Neural cell (in vitro differentiated cells): ENCODE measurements around the gene FBXO36. TPM values are rescaled to one million over a fixed set of nuclear protein-coding genes. Genes with fewer than 3 reads are reported as not detected.

Source experiments
- H2AFZ ChIP-seq: fragments of 200-600, 300-800 bp; sonication (generic), shearing (Covaris generic); 2 replicates; pipeline ENCODE4 v1.6.0; 2014; ENCODE audit warnings: low read depth, mild to moderate bottlenecking, antibody characterized with exemption, low read length, moderate library complexity
- H3F3A ChIP-seq: fragments of 200-600 bp; shearing (Covaris generic); 2 replicates; pipeline ENCODE4 v1.6.1; 2016; ENCODE audit warnings: mild to moderate bottlenecking, moderate library complexity, mixed read lengths, antibody characterized with exemption, low read length; ENCODE audit not compliant: insufficient read depth, poor library complexity, severe bottlenecking
- H3K27ac ChIP-seq: fragments of 200-600, 300-800 bp; sonication (generic), shearing (Covaris generic); 2 replicates; pipeline ENCODE4 v1.5.1; 2014; ENCODE audit warnings: mild to moderate bottlenecking, low read length, moderate library complexity
- H3K27me3 ChIP-seq: fragments of 300-800, 200-600 bp; sonication (generic), shearing (Covaris generic); 2 replicates; pipeline ENCODE4 v1.6.0; 2014; ENCODE audit warnings: mild to moderate bottlenecking, low read depth, low read length, moderate library complexity; ENCODE audit not compliant: insufficient read depth
- H3K36me3 ChIP-seq: fragments of 300-800, 200-600 bp; sonication (generic), shearing (Covaris generic); 2 replicates; pipeline ENCODE4 v1.5.1; 2014; ENCODE audit warnings: mild to moderate bottlenecking, antibody characterized with exemption, low read length, moderate library complexity; ENCODE audit not compliant: insufficient read depth
- H3K4me2 ChIP-seq: fragments of 300-800, 200-600 bp; sonication (generic), shearing (Covaris generic); 2 replicates; pipeline ENCODE4 v1.6.0; 2014; ENCODE audit warnings: mild to moderate bottlenecking, low read length
- H3K4me3 ChIP-seq: fragments of 300-800, 200-600 bp; sonication (generic), shearing (Covaris generic); 2 replicates; pipeline ENCODE4 v1.5.1; 2014; ENCODE audit warnings: mild to moderate bottlenecking, low read length, moderate library complexity
- H3K79me2 ChIP-seq: fragments of 200-600 bp; shearing (Covaris generic); replicated peaks from 2 replicates; pipeline ENCODE4 v1.6.0; 2014; ENCODE audit warnings: mild to moderate bottlenecking, low read length, moderate library complexity; ENCODE audit not compliant: insufficient read depth
- H3K9ac ChIP-seq: fragments of 300-800, 200-600 bp; sonication (generic), shearing (Covaris generic); 2 replicates; pipeline ENCODE4 v1.6.1; 2016; ENCODE audit warnings: mild to moderate bottlenecking, low read length, mixed read lengths
- H3K9me2 ChIP-seq: fragments of 200-600 bp; shearing (Covaris generic); 2 replicates; pipeline ENCODE4 v1.6.1; 2016; ENCODE audit warnings: mild to moderate bottlenecking, low read length, mixed read lengths; ENCODE audit not compliant: insufficient read depth
- H3K9me3 ChIP-seq: fragments of 200-600, 300-800 bp; sonication (generic), shearing (Covaris generic); 2 replicates; pipeline ENCODE4 v1.6.1; 2016; ENCODE audit warnings: mild to moderate bottlenecking, mixed run types, low read length, moderate library complexity, mixed read lengths
- H4K20me1 ChIP-seq: fragments of 200-600 bp; shearing (Covaris generic); 2 replicates; pipeline ENCODE4 v1.6.1; 2016; ENCODE audit warnings: mild to moderate bottlenecking, mixed run types; ENCODE audit not compliant: insufficient read depth
- EP300 ChIP-seq: fragments of 450-650 bp; conservative IDR thresholded peaks from 2 replicates; pipeline ENCODE4 v1.6.1; 2014; ENCODE audit warnings: antibody characterized with exemption, mild to moderate bottlenecking, moderate library complexity; ENCODE audit not compliant: poor library complexity, severe bottlenecking
- EZH2 ChIP-seq: fragments of 200-600, 300-800 bp; shearing (Covaris generic), sonication (generic); IDR thresholded peaks from 2 replicates; pipeline ENCODE4 v1.6.1; 2014; ENCODE audit warnings: antibody characterized with exemption, low read length, borderline replicate concordance, mild to moderate bottlenecking; ENCODE audit not compliant: insufficient read depth, poor library complexity, severe bottlenecking
- MXI1 ChIP-seq: fragments of 450-650 bp; conservative IDR thresholded peaks from 2 replicates; pipeline ENCODE4 v1.6.1; 2014; ENCODE audit warnings: antibody characterized with exemption, mild to moderate bottlenecking; ENCODE audit not compliant: poor library complexity, severe bottlenecking
- POLR2AphosphoS5 ChIP-seq: IDR thresholded peaks from 2 replicates; pipeline ENCODE4 v1.6.1; 2012
- RAD21 ChIP-seq: fragments of 450-650 bp; conservative IDR thresholded peaks from 2 replicates; pipeline ENCODE4 v1.6.1; 2014; ENCODE audit warnings: antibody characterized with exemption, mild to moderate bottlenecking, moderate library complexity
- SMC3 ChIP-seq: fragments of 450-650 bp; conservative IDR thresholded peaks from 2 replicates; pipeline ENCODE4 v1.6.1; 2014; ENCODE audit warnings: antibody characterized with exemption, mild to moderate bottlenecking, moderate library complexity; ENCODE audit not compliant: poor library complexity
- TAF1 ChIP-seq: IDR thresholded peaks from 2 replicates; pipeline ENCODE4 v1.6.1; 2012; ENCODE audit warnings: low read depth
- polyA plus RNA-seq: library from polyadenylated mRNA; depleted of rRNA; stranded (reverse); fragments of >200 nt; gene quantifications from 2 replicates; pipeline ENCODE4 v1.2.3, GENCODE V29; 2014
- small RNA-seq, 3 experiments: library from RNA; depleted of rRNA; stranded (forward); fragments of <200 nt; gene quantifications; one replicate each; pipeline ENCODE3, GENCODE V24; 2012
- TF ChIP-seq, protein P1 (sequence below): fragments of 450-650 bp; IDR thresholded peaks from 2 replicates; pipeline ENCODE4 v1.5.1; 2014; ENCODE audit warnings: antibody characterized with exemption, mild to moderate bottlenecking, moderate library complexity; ENCODE audit not compliant: poor library complexity, severe bottlenecking
- TF ChIP-seq, protein P2 (sequence below): IDR thresholded peaks from 2 replicates; pipeline ENCODE4 v1.6.1; 2012; ENCODE audit warnings: borderline replicate concordance

Gene FBXO36
- polyA plus RNA-seq, 1 donor from 2014 or later = 6.3 TPM

DNA sequence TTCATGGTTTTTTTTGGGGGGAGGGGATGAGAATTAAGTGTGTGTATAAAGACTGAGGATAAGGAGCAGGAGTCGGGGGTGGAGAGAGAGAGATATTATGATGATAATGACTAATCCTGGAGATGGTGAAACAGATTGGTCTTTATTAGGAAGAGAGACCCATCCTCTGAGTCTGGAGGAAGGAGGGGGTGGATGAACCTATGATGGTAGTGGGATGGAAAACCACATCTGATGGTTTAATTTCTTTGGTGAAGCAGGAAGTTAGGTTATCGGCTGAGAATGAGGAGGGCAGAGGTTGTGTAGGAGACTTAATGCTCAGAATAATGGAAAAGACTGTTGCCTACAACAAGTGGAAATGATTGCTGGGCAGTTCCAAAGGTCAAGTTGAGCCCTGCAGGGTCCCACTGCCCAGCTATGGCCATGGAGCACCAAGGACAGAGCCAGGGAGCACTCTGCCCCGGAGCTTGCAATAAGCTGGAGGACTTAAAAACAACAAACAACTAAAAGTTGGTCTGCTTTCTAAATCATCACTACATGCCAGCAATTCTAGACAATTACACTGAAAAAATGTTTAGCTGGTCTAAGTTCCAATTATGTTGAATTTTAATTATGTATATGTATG lies 138.5 kb downstream of the FBXO36 start:
- no peak for TF ChIP-seq TAF1
- no peak for TF ChIP-seq POLR2AphosphoS5
- TF ChIP-seq, protein P1, sequence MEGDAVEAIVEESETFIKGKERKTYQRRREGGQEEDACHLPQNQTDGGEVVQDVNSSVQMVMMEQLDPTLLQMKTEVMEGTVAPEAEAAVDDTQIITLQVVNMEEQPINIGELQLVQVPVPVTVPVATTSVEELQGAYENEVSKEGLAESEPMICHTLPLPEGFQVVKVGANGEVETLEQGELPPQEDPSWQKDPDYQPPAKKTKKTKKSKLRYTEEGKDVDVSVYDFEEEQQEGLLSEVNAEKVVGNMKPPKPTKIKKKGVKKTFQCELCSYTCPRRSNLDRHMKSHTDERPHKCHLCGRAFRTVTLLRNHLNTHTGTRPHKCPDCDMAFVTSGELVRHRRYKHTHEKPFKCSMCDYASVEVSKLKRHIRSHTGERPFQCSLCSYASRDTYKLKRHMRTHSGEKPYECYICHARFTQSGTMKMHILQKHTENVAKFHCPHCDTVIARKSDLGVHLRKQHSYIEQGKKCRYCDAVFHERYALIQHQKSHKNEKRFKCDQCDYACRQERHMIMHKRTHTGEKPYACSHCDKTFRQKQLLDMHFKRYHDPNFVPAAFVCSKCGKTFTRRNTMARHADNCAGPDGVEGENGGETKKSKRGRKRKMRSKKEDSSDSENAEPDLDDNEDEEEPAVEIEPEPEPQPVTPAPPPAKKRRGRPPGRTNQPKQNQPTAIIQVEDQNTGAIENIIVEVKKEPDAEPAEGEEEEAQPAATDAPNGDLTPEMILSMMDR = no peak
- TF ChIP-seq, protein P2, sequence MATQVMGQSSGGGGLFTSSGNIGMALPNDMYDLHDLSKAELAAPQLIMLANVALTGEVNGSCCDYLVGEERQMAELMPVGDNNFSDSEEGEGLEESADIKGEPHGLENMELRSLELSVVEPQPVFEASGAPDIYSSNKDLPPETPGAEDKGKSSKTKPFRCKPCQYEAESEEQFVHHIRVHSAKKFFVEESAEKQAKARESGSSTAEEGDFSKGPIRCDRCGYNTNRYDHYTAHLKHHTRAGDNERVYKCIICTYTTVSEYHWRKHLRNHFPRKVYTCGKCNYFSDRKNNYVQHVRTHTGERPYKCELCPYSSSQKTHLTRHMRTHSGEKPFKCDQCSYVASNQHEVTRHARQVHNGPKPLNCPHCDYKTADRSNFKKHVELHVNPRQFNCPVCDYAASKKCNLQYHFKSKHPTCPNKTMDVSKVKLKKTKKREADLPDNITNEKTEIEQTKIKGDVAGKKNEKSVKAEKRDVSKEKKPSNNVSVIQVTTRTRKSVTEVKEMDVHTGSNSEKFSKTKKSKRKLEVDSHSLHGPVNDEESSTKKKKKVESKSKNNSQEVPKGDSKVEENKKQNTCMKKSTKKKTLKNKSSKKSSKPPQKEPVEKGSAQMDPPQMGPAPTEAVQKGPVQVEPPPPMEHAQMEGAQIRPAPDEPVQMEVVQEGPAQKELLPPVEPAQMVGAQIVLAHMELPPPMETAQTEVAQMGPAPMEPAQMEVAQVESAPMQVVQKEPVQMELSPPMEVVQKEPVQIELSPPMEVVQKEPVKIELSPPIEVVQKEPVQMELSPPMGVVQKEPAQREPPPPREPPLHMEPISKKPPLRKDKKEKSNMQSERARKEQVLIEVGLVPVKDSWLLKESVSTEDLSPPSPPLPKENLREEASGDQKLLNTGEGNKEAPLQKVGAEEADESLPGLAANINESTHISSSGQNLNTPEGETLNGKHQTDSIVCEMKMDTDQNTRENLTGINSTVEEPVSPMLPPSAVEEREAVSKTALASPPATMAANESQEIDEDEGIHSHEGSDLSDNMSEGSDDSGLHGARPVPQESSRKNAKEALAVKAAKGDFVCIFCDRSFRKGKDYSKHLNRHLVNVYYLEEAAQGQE = no peak
- TF ChIP-seq EP300 = no peak
- TF ChIP-seq EZH2 = no peak
- no peak for TF ChIP-seq RAD21
- TF ChIP-seq SMC3 = no peak
- TF ChIP-seq MXI1 = no peak
- Histone ChIP-seq H3K9ac (no peak overlapping the region), H3K9me3 (no peaks in the 10 kb centered on the region), H3K79me2 (peaks cover 30% of the 10 kb centered on the region), H3K4me3 (no peak overlapping the region), H3K36me3 (peaks cover 3% of the 10 kb centered on the region), H3K4me2 (no peak overlapping the region), H3F3A (no peaks in the 10 kb centered on the region), H2AFZ (no peak overlapping the region), H3K9me2 (no peaks in the 10 kb centered on the region), H3K27ac (no peak overlapping the region), H3K27me3 (no peaks in the 10 kb centered on the region), H4K20me1 (peaks cover 5% of the 10 kb centered on the region)

Small RNA genes lying within 50 kb of the gene (small RNA-seq; reads per million reads assigned to genes)
- gene RNU6-1027P = 0 to 0.08 (median 0.03) reads per million in 3 experiments
- gene RNU6-613P = 0.06 to 0.49 (median 0.07) reads per million in 3 experiments
- 0 reads per million in 3 experiments for gene RNU6-964P
- 0 reads per million in 3 experiments for gene RNY4P19

Other genes starting within 250 kb of the FBXO36 start
- gene DNER, start 207.9 kb upstream of the FBXO36 start, polyA plus RNA-seq = 307 and 310 TPM in 2 replicates
- gene TRIP12, start 494 bp upstream of the FBXO36 start, polyA plus RNA-seq = 57.2 and 57.8 TPM in 2 replicates
- gene SLC16A14, start 146.4 kb downstream of the FBXO36 start, polyA plus RNA-seq = 125 and 128 TPM in 2 replicates